HG03196 (cell line): ENCODE measurements around the gene C16orf92.
A peak's percentile ranks its signal among the peaks of the same experiment; 100 is the strongest.

Experiments
- ATAC-seq: cut with Tn5 transposase; IDR thresholded peaks from one replicate; pipeline ENCODE4 v1.9.1; 2021; ENCODE audit not compliant: unreplicated experiment

C16orf92 gene

DNA sequence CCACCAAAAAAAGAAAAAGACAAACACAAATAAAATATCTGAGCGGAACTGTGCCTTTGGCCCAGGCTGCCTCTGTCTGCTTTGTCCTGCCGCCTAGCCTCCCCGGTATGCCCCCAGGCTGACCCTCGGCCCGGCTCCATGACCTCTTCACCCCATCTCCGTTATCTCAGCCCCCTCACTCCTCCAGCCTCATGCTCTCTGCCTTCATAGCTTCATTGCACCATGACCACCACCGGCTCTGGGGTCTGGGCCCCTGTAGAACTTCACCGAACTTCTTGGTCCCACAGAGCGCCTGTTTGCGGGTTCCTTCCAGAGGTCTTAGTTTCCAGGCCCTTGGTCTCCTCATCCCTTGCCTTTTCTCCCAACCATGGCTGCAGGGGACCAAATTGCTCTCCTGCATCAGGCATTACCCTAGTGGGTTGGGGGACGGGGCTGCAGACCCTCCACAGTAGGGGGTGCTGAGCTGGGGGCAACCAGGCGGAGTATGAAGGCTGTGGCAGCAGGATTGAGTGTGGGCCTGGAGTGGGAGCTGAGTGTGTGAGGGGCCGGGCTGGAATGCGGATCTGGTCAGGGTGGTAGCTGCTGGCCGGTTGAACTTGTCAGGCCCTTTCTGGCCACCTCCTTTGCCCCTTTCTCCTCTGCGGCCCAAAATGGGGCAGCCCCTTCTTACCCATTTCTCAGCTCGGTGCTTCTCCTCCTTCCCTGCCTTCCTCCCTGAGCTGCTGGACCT is 34.5 kb upstream of the C16orf92 start:
- ATAC-seq, result no peak

DNA sequence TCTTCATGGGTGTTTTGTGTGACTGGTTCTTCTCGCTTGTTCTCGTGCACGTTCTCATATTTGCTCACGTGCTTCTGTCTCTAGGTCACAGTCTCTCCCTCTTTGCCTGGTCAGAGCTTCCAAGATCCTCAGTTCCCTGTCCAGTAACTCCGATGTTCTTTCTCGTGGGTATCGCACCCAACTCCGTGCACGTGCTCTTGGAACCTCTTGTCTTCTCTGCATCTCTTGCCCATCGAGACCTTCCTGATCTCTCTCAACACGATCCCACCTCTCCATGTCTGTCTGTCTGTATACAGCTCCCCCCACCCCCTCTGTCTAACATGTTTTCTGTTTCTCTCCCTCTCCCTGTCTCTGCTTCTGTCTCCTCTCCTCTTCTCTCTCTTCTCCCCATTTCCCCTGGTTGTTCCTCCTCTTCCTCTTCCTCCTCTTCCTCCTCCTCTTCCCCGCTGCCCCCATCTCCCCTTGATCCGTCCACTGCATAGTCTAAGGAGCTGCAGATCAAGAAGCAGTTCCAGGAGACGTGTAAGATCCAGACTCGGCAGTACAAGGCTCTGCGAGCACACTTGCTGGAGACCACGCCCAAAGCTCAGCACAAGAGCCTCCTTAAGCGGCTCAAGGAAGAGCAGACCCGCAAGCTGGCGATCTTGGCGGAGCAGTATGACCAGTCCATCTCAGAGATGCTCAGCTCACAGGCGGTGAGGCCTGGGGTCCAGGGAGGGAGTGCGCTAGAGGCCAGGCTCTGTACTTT is 33.7 kb upstream of the C16orf92 start:
- ATAC-seq, result no peak

DNA sequence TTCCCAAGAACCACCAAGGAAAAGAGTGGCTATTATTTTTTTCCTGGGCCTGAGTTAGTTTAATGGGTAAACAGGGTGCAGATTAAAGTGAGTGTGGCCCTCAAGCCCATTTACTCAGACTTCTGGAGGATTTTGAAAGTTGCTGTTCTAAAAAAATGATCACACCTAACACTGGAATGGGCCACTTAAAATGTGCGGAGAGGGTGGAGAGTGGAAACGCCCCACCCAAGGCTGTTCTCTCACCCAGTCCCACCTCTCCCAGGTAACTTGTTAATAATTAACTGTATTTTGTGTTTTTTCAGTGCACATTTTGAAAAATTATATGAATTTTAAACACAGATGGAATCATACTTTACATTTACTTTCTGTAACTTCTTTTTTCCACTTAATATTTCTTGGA is 33.0 kb upstream of the C16orf92 start:
- no peak for ATAC-seq

DNA sequence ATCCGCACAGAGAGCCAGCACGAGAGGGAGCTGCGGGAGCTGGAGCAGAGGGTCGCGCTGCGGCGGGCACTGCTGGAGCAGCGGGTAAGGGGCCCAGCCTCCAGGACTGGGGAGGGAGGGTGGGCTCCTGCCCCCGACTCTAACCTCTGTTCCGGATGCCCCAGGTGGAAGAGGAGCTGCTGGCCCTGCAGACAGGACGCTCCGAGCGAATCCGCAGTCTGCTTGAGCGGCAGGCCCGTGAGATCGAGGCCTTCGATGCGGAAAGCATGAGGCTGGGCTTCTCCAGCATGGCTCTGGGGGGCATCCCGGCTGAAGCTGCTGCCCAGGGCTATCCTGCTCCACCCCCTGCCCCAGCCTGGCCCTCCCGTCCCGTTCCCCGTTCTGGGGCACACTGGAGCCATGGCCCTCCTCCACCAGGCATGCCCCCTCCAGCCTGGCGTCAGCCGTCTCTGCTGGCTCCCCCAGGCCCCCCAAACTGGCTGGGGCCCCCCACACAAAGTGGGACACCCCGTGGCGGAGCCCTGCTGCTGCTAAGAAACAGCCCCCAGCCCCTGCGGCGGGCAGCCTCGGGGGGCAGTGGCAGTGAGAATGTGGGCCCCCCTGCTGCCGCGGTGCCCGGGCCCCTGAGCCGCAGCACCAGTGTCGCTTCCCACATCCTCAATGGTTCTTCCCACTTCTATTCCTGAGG is 32.0 kb upstream of the C16orf92 start:
- no peak for ATAC-seq

GRCh38 chr16:29991571-29991904 is 31.5 kb upstream of the C16orf92 start:
- ATAC-seq, result no peak

- ATAC-seq, result no peak
Observed at GRCh38 chr16:29992344-29992967, 30.5 kb upstream of the C16orf92 start.

DNA sequence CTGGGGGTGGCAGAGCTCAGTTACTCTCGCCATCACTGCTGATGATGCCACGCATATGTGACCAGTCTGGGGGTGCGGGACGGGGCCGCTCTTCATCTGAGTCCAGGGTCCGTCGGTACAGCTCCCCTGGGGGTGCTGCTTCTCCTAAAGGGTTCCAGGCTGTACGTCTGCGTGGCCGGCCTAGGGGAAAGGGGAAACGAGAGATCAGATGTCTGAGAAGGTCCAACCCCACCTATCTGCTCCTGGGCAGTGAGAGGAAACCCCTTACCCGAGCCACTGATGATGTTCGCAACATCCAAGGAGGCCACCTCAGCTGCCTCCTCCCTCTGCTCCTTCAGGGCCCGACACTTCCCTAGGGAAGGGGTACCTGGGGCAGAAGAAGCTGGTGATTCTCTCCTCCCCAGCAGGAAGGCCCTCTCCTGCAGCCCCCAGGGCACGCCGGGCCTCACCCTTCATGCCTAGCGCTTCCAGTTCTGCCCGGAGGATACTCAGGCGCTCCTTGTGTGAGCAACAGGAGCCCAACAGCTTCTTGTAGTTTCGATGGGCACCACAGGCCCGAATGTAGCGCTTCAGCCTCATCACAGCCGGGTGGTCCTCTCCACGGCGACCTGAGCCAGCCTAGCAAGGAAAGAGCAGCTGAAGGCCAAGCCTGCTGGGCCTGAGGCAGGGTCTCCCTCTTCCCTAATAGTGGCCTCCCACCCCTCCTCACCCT is 29.7 kb upstream of the C16orf92 start:
- ATAC-seq, result no peak

GRCh38 chr16:29993903-29994599 is 28.9 kb upstream of the C16orf92 start:
- ATAC-seq, result no peak

GRCh38 chr16:29994600-29995323 is 28.2 kb upstream of the C16orf92 start:
- ATAC-seq, result peak; percentile 23

DNA sequence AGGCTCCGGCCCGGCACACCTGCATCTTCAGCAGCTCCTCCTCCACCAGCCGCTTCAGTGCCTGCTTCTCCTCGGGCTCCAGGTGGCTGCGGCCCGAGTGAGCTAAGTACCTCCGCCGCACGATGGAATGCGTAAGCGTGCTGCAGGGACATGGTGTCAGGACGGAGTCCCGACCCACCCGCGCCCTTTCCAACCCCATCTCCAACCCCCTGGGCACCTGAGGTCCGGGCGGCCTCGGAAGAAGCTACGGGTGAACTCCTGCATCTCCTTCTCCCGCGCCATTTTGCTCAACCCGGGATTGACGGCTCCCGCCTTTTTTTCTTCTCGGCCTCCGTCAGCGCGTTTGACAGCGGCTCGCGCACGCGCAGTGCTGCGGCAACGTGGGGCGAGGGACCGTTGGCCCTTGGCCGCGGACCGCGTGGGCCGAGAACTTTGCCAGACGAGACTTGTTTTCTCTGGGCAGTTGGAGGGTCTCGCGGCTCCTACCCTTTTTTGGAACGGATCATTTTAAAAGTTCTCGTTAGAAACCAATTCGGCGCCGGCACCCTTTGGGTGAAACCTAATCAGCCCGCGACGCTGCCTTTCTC is 27.6 kb upstream of the C16orf92 start, which contains the start of gene HIRIP3:
Gene HIRIP3, minus strand, starts transcription at position 294 of the 587 bp plus-strand sequence. Its CDS starts 12 bp downstream, at position 282.
- peak; percentile 37 for ATAC-seq

DNA sequence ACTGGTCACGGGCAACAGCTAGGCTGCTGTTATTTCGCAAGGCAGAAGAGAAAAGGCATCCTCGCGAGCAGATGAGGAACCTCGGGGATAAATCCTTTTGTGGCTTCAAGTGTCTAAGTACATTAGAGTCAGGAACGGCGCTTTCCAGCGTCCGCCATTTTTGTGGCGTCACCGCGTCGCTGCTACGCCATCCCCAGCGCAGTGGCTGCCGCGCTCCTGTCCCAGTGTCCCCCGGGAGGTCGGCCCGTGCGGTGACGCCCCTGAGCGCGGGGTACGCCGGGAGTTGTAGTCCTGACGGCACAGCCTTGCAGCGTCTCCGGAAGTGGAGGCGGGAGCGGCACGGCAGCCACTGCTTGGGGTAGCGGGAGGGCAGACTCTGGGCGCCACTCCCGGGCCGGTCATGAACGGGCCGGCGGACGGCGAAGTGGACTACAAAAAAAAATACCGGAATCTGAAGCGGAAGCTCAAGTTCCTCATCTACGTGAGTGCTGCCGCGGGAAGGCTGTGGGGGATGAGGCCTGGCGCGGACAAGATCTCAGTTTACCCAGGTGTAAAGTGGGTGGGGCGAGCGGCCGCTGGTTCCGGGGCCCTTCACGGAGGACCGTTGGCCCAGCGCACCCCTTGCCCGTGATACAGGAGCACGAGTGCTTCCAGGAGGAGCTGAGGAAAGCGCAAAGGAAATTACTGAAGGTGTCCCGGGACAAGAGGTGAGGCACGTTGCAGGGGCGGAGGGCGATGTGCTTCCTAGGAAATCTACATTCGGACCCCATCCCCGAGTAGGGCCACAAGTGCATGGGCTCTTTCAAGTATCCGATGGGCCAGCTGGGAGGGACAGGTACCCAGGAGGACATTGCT is 26.9 kb upstream of the C16orf92 start, which contains the start of gene INO80E:
Gene INO80E, plus strand, starts transcription at position 331 of the 855 bp plus-strand sequence. Its CDS starts 70 bp downstream, at position 401.
- peak; percentile 85 for ATAC-seq

DNA sequence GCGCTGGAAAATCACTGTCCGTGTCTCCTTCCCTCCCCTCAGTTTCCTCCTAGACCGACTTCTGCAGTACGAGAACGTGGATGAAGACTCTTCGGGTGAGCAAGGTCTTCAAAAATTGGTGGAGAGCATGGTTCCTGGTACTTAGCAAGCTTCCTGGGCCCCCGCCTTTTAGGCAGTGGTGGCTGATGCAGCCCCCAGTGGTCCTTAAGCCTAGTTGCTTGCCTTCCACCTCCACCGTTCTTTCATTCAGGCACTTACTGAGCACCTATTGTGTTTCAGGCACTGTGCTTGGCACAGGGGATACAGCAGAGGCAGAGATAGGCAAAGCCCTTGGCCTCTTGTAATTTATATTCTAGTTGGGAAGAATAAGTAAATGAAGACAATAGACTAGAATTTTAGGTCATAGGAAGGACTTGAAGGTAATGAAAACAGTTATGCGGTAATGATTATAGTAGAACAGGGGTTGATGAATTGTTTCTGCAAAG is 26.2 kb upstream of the C16orf92 start:
- ATAC-seq, result no peak

GRCh38 chr16:29999605-30000004 is 23.4 kb upstream of the C16orf92 start:
- ATAC-seq, result no peak

DNA sequence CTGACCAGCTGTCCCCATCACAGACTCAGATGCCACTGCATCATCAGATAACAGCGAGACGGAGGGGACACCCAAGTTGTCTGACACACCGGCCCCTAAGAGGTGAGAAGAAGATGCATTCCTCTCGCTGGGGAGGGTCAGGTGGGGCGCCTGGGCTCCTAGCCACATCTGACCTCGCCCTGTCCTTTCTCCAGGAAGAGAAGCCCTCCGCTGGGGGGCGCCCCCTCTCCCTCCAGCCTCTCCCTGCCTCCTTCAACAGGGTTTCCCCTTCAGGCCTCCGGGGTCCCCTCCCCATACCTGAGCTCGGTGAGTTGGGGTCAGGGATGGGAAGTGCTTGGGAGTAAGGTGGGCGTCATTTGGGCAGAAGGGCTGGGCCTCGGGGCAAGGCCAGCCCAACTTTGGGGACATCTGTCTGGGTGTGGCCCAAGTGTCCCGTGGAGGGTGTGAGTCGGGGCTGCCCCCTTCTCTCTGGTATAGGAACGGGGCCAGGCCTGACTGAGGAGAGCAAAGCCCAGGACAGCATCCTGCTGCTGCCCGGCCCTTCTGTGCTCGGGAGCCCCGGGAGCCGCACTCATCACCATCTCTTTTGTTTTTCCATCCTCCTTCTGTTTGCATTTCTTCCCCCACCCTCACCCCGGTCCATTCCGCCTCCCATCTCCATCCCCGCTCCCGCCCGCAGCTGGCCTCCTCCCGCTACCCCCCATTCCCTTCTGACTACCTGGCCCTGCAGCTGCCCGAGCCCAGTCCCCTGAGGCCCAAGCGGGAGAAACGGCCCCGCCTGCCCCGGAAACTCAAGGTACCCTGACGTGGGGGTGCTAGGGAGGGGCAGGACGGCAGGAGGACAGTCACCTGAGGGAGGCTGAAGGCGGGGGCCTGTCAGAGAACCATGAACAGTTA is 22.0 kb upstream of the C16orf92 start:
- ATAC-seq, result no peak

DNA sequence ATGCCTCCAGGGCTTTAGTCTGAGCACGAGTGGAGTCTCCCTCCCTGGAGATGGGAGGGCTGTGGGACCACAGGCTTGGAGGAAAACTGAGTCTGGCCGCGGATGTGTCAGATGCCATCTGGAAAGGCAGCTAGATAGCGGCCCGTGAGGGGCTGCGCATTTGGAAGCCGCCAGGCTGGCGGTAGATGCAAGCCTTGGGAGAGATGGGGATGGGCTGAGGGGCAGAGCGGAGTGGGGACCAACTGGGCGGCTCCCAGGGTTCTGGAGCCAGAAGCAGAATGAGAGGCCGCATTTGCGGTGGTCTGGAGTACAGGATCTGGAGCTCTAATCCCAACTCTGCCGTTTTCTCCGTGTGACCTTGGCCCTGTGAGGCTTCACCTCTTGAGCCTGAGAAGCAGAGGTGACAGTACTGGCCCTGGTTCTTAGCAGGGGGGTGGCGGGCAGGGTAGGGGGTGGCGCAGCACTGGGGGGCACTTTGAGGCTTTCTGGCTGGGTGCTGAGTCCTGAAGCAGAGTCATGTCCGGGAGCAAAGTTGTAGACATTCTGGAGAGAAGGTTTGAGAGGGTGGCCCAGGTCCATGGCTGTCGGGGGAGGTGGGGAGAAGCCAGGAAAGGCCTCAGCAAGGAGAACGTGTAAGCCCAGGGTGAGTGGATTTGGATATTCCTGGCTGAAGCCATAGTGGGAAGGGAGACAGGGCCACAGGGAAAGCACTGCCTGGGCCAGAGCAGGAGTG is 20.2 kb upstream of the C16orf92 start:
- no peak for ATAC-seq
